NCI-H1092 (cell line): ENCODE measurements around the gene MAGEF1.

ENCODE experiments used
- DNase-seq: peaks from one replicate; lab custom pipeline; 2025; lab: John Stamatoyannopoulos, UW

Gene MAGEF1, protein sequence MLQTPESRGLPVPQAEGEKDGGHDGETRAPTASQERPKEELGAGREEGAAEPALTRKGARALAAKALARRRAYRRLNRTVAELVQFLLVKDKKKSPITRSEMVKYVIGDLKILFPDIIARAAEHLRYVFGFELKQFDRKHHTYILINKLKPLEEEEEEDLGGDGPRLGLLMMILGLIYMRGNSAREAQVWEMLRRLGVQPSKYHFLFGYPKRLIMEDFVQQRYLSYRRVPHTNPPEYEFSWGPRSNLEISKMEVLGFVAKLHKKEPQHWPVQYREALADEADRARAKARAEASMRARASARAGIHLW

DNA sequence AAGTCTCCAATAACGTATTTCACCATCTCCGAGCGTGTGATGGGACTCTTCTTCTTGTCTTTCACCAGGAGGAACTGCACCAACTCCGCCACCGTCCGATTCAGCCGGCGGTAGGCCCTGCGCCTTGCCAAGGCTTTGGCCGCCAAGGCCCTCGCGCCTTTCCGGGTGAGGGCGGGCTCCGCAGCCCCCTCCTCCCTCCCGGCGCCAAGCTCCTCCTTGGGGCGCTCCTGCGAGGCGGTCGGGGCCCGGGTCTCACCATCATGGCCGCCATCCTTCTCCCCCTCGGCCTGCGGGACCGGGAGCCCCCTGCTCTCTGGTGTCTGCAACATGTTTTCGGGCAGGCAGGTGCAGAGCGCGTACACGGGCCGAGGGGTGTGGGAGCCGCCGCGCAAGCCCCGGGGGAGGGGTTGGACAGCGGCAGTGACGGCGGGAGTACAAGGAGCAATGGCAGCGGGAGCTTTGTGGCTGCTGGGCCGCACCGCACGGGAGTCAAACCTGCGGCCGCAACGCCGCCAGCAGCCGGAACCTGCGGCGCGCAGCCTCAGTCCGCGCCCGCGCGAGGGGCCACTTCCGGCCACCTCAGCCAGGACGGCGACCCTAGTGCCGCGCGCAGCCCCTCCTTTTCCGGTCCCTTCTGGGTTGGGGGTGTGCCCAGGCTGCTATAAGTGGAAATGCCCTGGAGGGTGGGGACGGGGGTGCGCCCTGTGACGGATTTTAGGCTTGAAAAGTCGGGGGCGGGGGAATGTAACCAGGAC is at the start of gene MAGEF1:
Gene MAGEF1 (minus strand): TSS at position 572 of the 755 bp plus-strand sequence. CDS start 243 bp downstream, at position 329.
- peak; percentile 74 for DNase-seq

DNA sequence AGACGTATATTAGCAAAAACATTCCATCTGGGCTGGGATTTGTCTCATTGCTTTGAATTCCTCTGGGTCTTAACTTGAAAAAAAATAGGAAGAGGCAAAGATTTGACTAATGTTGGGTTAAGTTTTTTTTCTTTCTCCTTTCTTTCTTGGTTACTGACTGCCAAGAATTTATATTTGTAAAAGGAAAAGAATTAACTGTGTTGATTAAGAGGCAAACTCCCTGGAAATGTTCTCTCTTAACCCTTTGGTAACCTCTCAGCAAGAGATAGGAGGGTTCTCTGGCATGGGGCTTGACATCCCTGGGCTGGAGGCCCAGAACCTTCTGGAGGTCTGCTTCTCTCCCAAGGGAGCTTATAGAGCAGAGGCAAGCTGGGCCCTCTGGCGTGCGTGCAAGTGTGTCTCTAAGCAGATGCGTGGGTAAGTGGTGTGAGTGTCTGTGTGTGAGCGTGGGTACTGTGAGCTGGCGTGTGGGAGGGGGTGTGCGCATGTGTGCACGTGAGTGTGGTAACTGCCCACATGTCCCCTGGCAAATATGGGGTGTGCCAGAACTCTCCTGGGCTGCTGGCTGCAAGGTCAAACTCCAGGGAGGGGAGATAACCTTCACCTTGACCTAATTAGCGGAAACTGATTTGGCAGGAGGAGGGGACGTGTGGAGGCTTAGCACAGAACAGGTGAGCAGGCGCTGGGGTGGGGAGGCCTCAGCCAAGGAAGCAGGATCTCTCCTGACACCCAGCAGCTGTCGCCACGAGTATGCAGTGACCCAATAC is 49.4 kb upstream of the MAGEF1 start:
- no peak for DNase-seq

DNA sequence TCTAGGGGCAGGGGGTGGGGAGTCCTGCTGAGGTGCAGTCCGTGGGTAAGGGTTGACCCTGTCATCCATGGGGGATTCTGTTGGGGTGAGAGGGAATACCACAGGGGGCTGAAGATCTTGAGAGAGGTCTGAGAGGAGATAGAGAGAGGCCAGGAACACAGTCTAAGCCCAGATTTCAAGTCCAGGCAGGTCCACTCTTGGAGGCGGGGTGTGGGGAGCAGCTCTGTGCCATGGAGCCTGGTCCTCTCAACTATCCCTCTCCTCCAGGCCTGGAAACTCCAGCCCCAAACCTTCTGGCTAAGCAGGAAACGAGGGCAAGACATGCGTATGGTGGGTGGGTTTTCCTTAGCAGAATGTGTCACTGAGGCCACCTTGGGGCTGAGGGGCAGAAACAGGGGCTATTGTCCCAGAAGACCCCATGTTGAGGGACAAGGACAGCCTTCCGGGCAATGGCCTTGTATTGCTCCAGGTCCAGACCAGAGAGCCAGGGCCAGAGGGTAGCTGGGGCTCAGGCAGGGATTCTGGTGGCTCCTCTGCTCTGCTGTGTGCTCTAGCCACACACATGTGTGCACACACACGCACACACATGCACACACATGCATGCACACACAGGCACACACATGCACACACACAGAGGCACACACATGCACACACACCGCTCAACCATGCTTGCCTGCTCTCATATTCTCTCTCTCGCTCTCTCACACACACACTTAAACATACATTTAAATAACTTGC is 48.6 kb upstream of the MAGEF1 start:
- DNase-seq: no peak

DNA sequence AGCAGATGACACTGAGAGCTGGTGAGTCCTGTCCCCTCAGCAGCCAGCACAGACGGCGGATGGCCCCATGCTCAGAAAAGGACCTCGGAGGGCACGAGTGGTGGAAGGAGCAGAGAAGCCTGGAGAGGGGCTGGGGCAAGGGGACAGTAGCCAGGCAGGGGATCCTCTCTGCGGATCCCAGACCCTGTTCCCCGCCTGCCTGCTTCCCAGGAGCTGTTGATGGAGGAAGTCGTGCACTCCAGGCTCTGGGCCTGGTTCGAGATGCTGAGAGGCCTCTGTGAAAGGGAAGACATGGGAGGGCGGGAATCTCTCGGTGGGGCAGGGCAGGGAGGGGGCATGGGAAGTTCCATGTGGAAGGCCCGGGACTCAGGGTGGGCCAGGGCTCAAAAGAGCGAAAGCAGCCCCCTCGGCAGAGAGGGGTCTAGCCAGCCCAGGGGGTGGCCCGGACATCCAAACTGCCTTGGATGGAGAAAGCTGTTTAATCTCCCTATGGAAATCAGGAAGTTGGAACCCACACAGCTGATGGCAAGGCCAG is 47.9 kb upstream of the MAGEF1 start:
- no peak for DNase-seq

DNA sequence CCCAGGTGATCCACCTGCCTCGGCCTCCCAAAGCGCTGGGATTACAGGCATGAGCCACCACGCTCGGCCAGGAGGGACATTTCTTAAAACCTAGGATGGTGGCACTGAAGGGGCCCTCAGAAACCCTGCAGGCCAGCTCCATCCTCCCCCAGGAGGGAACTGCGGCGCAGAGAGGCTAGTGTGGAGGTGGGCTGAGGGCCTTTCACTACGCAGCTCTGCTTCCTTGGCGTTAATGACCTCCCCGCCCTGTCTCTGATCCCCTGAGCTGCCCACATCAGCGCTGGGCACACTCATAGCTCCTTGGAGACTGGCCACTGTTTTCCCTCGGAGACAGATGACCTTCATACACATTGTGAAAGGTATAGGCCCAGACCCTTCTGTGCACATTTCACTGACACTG is 46.2 kb upstream of the MAGEF1 start:
- no peak for DNase-seq

DNA sequence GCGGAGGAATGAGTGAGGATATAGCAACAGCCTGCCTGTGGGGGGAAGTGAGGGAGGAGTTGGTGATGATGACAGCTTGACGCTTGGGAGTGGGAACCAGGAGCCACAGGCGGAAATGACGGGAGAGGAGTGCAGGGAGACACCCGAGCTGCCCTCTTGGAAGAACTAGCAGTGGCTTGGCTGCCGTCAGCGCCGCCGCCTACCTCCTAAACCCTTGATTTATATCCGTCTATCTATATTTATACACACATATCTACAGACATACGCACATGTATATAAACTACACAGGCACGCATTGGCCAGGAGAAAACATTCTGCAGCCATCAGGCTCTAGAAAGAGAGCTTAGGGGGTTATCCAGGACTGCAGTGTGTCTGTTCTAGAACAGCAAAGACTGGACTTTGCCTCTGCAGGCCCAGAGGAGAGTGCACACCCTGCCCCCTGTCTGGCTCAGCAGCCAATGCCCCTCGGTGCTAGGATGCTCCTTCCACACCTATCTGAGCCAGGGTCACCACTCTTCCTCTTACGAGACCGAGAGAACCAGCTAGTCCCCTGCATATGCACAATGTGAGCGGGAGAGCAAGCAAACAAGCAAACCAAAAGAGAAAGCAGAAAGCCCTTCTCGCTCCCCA is 45.3 kb upstream of the MAGEF1 start:
- no peak for DNase-seq

DNA sequence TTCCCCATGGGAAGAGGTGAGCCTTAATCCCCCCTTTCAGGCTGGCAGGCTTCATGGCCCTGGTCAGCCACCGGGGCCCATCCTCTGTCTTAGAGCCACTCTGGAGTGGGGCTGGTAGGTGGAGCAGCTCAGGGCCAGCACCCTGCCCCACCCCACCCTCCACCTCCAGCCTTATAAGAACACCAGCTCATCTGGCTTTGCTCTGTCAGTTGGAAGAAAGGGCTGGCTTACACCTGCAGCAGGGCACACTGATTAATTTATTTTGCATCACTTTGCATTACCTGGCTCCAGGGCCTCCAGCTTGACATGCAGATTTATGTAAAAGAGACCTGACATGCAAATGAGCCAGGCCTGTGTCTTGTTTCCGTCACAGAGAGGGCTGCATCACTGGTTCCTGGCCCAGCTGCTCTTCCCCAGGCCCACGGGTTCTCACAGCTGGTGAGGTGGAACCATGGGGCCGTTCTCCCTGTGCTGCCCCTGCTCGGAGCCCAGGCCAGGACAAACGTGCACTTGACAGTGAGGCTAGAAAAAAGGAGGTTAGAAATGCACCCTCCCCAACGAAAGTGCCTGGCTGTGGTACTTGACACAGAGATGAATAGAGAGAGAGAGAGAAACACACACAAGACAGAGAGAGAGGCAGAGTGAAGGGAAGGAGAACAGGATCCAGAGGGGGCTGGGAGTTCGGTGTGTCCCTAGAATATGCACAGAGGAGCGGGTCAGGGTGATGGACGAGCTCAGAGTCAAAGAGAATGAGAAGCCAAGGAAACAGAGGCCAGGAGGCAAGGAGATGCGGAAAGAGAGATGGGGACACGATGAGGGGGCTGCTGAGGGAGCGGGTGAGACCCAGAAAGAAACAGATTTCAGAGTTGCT is 44.5 kb upstream of the MAGEF1 start:
- DNase-seq: no peak

DNA sequence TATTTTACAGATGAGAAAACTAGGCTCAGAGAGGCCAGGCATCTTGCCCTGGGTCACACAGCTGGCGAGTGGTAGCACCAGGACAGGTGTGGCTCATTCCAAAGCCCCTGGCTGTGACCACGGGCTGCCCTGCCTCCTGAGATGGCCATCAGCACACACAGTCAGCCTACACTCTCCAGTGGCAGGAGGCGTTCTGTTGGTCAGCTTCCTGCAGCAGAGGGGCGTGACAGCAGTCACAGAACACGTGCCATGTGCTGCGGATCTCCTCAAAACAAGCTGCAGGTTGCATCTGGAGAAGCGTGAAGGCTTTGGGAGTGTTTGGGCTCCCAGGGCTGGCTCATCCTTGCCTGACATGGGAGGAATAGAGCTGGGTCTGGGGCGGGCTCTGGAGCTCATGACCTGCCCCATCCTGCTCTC is 43.5 kb upstream of the MAGEF1 start:
- no peak for DNase-seq

DNA sequence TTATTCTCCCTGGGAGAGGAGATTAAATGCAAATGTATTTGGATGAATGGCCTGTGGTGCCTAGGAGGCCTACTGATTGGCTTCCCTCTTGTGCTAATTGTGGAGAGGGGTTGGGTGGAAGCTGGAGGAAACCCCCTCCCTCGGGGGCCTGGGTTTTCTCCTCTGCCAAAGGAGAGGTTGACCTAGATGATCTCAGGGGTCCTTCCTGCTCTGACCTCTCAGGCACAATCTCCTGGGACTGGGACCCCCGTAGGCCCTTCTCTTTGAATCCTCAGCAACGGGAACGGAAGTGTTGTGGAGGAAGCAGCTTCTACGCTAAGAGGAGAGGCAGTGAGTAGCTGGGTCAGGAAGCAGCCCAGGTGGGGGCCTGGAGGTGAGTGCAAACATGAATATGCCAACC is 40.5 kb upstream of the MAGEF1 start:
- no peak for DNase-seq

DNA sequence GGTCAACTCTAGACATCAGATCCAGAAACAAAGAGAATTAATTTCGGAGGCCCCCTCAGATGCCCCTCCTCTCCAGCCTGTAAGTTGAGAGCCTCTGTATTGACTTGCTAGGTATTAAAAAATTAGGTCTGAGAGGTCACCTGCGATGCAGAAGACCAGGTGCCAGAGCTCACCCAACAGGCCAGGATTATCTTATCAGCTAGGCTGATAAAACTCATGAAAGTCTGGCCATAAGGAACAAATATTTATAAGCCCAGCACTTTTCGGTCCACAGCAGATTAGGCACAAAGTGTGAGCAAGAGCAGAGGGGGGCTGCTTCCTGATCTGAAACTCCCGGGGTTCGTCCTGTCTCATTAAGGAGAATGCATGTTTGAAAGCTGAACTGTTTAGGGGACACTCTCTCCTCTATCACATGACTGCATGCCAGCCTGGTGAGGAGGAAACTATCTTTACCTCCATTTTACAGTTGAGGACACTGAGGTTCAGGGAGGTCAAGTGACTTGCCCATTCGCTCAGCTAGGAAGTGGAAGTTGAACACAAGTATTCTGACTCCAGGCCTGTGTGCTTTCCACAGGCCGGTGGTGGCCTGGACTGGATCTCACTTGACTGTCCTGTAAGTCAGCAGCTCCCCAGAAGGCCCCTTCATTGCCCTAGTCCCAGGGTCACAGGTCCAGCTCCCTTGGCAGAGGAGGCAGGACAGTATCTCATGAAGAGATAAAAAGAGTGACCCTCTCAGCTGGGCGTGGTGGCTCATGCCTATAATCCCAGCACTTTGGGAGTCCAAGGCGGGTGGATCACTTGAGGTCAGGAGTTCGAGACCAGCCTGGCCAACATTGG is 39.6 kb upstream of the MAGEF1 start:
- no peak for DNase-seq

DNA sequence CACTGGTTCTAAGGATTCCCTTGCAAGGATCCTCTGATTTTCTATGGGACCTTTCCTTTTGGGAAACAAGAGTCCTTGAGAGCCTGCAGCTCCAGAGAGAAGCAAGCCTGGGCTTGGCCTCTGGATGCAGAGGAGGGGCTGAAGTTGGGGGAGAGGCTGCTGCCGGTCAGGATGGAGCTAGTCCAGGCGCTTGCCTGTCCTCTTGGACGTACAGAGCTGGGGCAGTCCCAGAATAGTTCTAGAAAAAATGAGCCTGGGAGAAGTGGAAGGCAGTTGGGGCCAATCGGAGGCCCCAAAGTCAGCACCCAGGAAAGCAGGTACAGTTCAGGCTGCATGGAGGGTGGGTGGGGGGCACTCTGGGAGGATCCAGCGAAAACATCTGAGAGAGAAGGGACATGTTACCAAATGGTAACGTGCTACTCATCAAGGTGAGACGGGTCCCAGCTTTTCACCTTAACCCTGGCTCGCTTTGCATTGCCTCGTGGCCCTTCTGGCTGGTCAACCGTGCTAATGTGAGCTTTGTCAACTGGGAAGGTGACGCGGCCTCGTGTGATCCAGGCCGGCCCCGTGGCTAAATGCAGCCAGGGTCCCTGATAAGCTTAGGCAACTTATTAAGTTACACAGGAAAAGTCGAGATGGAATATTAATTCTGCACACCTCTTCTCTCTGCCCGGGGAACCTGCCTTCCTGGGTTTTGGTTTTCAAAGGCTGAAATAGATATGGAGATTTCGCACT is 38.7 kb upstream of the MAGEF1 start:
- DNase-seq: no peak

DNA sequence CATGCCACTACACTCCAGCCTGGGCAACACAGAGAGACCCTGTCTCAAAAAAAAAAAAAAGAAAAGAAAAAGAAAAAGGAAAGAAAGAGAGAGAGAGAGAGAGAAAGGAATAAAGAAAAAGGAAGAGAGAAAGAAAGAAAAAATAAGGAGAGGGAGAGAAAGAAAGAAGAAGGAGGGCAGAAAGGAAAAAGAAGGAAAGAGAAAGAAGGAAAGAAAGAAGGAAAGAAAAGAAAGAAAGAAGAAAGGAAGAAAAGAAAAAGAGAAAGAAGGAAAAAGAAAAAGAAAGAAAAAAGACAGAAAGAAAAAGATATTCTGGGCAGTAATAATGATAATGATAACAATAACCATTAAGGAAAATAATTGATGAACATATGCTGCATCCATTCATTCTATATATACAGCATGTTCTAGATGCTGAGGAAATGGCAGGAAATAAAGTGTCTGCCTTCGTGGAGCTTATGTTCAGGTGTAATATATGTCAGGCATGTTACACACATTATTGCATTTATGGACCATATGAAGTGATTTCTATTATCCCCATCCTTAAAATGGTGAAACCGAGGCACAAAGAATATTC is 37.4 kb upstream of the MAGEF1 start:
- no peak for DNase-seq

DNA sequence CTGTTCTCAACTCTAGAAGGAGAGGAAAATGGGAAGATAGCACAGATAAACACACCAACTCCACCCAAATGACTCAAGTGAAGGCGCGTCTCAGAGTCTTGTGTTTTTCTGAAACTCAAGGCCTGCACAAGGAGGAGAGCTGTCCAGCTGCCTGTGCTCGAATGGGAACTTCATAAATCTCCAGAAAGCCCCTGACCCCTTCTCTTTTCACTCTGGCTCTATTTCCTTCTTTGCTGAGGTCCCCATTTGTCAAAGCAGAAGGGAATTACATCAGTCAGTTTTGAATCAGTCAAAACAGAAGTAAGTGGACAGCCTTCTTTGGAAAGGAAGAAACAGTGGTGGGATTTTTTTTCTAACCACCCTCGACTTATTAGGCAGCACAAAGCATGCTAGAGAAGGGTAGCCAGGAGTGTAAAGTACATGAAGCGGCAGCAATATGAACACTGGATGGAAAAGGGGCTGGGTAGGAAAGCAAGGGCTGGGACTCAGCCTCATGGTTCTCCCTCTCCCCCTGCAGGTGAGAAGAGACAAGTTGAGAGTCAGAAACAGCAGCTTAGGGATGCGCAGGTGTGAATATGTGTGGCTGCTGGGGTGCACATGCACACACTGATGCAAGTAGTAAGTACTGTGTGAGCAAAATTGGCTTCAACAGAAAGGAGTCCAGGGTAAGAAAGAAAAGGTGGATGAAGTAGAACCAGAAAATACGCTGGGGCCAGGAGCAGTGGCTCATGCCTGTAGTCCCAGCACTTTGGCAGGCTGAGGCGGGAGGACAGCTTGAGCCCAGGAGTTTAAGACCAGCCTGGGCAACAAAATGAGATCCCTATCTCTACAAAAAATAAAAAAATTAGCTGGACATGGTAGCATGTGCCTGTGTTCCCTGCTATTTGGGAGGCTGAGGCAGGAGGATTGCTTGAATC is 36.6 kb upstream of the MAGEF1 start:
- DNase-seq: no peak

DNA sequence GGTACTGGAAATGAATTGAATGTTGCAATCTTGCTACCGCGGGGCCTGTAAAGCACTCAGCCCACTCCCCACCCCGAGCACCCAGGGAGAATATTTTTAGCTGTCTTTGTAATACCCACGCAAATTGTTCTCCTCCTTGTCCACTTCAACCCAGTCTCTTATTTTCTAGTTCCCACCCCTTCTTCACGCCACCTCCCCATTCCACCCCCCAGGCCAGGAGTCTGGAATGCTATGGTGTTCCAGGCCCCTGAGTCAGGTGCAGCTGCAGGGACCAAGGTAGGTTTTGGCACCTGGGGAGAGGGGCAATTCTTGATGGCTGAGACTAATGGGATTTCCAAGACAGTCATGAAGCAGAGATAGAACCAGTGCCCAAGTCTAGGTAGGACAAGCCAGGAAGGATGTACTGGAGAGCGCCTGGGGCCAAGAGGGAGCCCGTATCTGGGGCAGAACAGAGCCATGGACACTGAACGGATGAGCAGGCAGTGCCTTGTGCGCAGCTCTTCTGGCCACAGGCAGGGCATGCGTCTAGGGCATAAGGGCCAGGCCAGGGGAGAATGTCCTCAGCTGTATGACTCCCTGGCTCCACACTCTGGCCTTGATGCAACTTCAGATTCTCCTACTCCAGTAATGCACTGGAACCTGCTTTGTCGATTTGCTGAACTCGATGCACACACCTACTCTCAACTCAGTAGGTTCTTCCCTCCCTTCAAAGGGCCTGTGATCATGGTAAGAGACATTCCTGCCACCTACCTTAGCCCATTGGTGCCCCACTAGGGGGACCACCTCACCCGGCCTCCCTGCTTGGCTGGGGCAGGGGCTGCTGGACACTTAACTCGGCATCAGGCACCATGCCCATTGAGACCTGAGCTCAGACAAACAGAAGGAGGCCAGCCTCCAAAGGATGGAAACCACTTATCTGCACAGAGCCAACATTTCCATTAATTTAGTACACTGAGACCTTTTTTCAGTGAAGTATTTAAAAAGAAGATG is 34.6 kb upstream of the MAGEF1 start:
- no peak for DNase-seq

DNA sequence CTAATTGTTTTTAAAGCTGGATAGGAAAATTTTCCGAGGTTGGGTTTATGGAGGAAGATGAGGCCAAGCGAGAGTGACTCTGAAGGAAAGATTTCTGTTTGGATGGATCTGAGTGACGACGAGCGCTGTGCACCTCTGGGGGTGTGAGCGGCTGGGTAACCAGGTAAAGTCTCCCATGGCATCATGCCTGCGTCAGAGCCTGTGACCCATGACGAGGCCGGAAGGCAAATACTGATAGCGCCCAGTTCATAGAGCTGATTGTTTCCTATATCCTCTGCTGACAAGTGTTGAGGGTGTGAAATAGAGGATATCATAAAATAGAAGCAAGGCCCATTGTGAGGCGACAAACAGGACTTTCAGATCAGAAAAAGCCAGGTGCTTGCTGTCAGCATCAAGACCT is 33.7 kb upstream of the MAGEF1 start:
- DNase-seq: no peak

DNA sequence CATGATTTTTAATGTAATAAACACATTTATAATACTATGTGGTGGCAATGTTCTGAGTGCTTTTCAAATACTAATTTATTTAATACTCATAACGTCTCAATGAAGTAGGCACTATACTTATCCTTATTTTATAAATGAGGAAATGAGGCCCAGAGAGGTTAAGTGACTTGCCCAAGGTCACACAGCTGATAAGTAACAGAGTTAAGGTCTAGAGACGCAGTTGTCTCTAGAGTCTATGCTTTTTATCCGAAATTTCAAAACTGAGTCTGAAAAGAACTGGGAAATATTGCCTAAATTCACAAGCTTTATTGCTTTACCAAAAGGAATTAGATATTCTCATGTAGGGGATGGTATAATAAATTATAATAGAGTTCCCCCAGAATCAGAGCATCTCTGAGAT is 31.4 kb upstream of the MAGEF1 start:
- DNase-seq: no peak
